Immature natural killer cell (primary cell): ENCODE results near the gene LCOR. TPM values are rescaled to one million over a fixed set of nuclear protein-coding genes. Genes with fewer than 3 reads are reported as not detected.

ENCODE experiments used
- DNase-seq, 3 donors: peaks; one replicate each; pipeline ENCODE4 v3.0.0; 2022; ENCODE audit warnings: mixed read lengths in 1 of 3
- H3K27ac Mint-ChIP-seq, 6 donors: one replicate each; pipeline ENCODE4 v1.8.0; 2020; ENCODE audit warnings: mixed read lengths in 6 of 6, mild to moderate bottlenecking in 5 of 6, inconsistent platforms in 4 of 6, moderate library complexity in 3 of 6
- H3K27me3 Mint-ChIP-seq, 3 donors: one replicate each; pipeline ENCODE4 v1.8.0; 2020 to 2021; ENCODE audit warnings: low read depth in 3 of 3, mild to moderate bottlenecking in 3 of 3, mixed read lengths in 3 of 3, moderate library complexity in 3 of 3, inconsistent platforms in 1 of 3
- H3K36me3 Mint-ChIP-seq, 3 donors: one replicate each; pipeline ENCODE4 v1.8.0; 2020; ENCODE audit warnings: mixed read lengths in 3 of 3, inconsistent platforms in 2 of 3, mild to moderate bottlenecking in 2 of 3
- H3K4me1 Mint-ChIP-seq, 2 donors: one replicate each; pipeline ENCODE4 v1.8.0; 2020; ENCODE audit warnings: inconsistent platforms in 2 of 2, mild to moderate bottlenecking in 2 of 2, mixed read lengths in 2 of 2, moderate library complexity in 1 of 2
- H3K4me3 Mint-ChIP-seq, 5 donors: one replicate each; pipeline ENCODE4 v1.8.0; 2020; ENCODE audit warnings: mild to moderate bottlenecking in 5 of 5, mixed read lengths in 5 of 5, inconsistent platforms in 3 of 5, moderate library complexity in 3 of 5
- H3K9me3 Mint-ChIP-seq, 6 donors: one replicate each; pipeline ENCODE4 v1.8.0; 2020; ENCODE audit warnings: mild to moderate bottlenecking in 6 of 6, mixed read lengths in 6 of 6, inconsistent platforms in 4 of 6, moderate library complexity in 3 of 6
- polyA plus RNA-seq, 3 donors: library from polyadenylated mRNA; unstranded; fragments of 300-500 nt; fragmentation: Illumina TruSeq; gene quantifications; one replicate each; pipeline ENCODE4 v1.2.3, GENCODE V29; 2021

LCOR gene
- polyA plus RNA-seq, 3 donors from 2014 or later = 14.1 to 35.1 (median 27.0) TPM

- H3K27me3 Mint-ChIP-seq = peaks cover 14 to 16% (median 15%) of the 10 kb centered on the region in 3 donors
- H3K4me3 Mint-ChIP-seq = peak overlapping the region; percentile 76 to 81 (median 77)
- H3K36me3 Mint-ChIP-seq = no peaks in the 10 kb centered on the region
- no peaks in the 10 kb centered on the region for H3K9me3 Mint-ChIP-seq
- H3K4me1 Mint-ChIP-seq = peaks cover 38 to 44% of the 10 kb centered on the region in 2 donors
- H3K27ac Mint-ChIP-seq = peak overlapping the region; percentile 86 to 97 (median 88)
- DNase-seq = peak; percentile 75 to 77 (median 77)
Measured at GRCh38 chr10:96830511-96831199, 1.4 kb upstream of the LCOR start.

DNA sequence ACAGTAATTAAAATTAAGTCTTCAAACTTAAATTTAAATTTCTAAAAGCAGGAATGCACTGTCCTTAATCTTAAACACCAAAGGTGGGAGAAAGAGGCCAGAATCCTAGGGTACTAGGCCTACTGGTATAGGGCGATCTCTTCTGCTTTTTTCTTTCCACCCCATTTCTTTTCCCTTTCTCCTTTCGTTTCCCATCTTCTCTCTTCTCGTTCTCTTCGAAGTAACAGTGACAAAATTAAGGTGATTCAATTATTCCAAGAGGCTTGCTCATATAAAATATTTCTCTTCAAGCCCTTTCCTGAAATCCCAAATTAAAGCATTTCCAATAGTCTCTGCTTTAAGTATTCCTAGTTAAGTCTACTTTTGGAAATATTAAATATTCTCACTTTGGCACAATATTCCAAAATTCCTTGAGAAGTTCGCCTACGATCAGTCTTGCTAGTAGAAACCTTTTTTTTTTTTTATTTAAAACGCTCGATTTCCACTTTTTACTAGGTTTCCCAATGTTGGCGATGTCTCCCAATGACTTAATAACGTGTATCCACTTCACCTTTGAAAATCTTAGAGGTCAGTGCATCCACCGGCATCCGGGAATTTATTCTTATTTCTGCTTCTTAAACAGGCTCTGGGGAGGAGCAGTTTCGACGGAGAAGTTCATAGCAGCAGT is 765 bp upstream of the LCOR start:
- Mint-ChIP-seq H3K4me3 (peak overlapping the region; percentile 89 to 98 (median 93)), H3K9me3 (no peaks in the 10 kb centered on the region), H3K27me3 (peaks cover 14 to 16% (median 15%) of the 10 kb centered on the region in 3 donors), H3K4me1 (peaks cover 44 to 51% of the 10 kb centered on the region in 2 donors), H3K36me3 (no peaks in the 10 kb centered on the region), H3K27ac (peak overlapping the region; percentile 95 to 98 (median 97))
- DNase-seq = no peak

DNA sequence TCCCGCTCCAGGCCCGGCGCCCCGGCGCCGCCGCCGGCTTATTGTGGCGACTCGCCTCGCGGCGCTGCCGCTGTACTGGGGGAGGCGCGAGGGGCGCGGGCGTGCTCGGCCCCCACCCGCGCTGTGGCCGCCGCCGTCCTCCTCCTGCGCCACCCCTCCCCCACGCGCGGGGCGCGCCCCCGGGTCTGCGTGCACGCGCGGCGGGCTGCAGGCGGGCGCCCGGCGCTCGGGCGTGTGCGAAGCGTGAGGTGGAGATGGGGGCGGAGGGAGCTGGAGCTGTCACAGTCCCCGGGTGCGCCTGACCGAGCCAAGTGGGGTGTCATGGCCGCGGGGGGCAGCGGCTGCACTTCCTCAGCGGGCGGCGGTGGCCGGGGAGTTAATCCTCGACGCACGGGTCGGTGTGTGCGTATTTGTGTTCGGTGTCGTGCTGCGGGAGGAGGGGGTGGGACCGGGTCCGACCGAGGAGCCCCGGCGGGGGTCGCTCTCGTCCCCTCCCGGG is 672 bp downstream of the LCOR start:
- Mint-ChIP-seq H3K27ac (peak overlapping the region; percentile 57 to 91 (median 85)), H3K27me3 (peaks cover 14 to 16% (median 15%) of the 10 kb centered on the region in 3 donors), H3K4me3 (peak overlapping the region; percentile 81 to 89 (median 85)), H3K4me1 (peaks cover 51 to 60% of the 10 kb centered on the region in 2 donors), H3K36me3 (no peaks in the 10 kb centered on the region), H3K9me3 (no peaks in the 10 kb centered on the region)
- DNase-seq = peak; percentile 90 to 93 (median 92)

DNA sequence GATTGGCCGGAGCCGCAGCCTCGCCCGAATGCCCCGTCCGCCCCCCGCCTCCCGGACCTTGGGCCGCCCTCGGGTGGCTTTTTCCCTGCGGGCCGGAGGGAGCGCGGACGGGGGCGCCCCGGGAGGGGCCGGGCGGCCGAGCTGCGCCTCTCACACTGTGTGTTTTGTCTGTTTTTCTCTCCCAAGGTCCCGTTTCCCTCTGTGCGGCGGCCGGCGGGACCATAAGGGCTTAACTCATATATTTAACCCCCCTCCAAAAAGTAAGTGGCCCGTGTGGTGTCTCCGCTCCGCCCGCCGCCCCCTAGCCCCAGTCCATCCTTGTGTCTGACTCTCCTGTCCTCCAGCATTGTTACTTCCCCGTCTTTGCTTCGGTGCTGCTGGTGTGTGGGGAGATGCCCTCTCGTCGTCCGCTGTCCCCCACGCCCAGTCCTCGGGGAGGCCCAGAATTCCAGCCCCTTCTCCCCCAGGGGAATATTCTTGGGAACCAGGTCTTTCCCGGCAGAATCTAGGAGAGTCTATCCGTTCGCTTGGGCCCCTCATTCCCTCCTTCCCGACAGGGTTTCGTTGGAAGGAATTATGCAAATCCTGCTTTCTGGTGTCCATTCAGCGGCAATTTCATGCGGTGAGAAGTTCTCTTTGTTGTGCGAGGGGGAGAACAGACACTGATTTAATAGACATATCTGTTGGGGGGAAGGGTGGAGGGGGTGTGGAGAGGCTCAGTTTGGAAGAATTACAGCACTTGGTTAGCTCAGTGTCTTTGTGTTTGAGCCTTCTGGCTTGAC is 1.3 kb downstream of the LCOR start:
- Mint-ChIP-seq H3K9me3 (no peaks in the 10 kb centered on the region), H3K4me3 (peak overlapping the region; percentile 86 to 91 (median 90)), H3K27ac (peak overlapping the region; percentile 79 to 94 (median 88)), H3K27me3 (peaks cover 14 to 16% (median 15%) of the 10 kb centered on the region in 3 donors), H3K36me3 (no peaks in the 10 kb centered on the region), H3K4me1 (peaks cover 55 to 67% of the 10 kb centered on the region in 2 donors)
- peak in 1 of 3 donors; percentile 5 for DNase-seq

GRCh38 chr10:96834120-96834519 is 2.0 kb downstream of the LCOR start:
- Mint-ChIP-seq H3K36me3 (no peaks in the 10 kb centered on the region), H3K4me3 (peak overlapping the region; percentile 86 to 91 (median 90)), H3K27me3 (peaks cover 14 to 16% (median 15%) of the 10 kb centered on the region in 3 donors), H3K27ac (peak overlapping the region; percentile 79 to 94 (median 88)), H3K4me1 (peaks cover 59 to 74% of the 10 kb centered on the region in 2 donors), H3K9me3 (no peaks in the 10 kb centered on the region)
- no peak for DNase-seq

DNA sequence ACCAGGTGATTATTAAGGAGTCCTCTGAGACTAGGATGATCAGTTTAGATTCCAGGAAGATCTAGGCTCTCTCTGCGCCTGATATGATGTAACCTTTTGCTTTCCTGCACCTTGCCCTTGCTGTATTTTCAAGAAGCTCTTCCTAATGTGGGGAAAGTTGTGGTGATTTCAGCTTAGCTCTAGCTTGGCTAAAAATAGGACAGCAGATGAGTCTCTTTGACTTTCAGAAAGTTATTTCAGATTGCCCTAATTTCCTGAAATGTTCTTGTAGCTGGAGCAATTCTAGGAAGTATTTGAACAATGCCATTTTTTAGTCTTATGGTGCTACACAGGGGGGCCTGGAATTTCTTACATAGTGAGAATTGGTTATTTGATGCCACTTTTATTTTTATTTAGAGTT is 3.8 kb downstream of the LCOR start:
- Mint-ChIP-seq H3K4me3 (no peak overlapping the region), H3K4me1 (peaks cover 67 to 80% of the 10 kb centered on the region in 2 donors), H3K27ac (peak overlapping the region in 3 of 6 donors; percentile 34 to 78 (median 60)), H3K36me3 (no peaks in the 10 kb centered on the region), H3K27me3 (peaks cover 10 to 16% (median 15%) of the 10 kb centered on the region in 3 donors), H3K9me3 (no peaks in the 10 kb centered on the region)
- DNase-seq = no peak

- H3K27ac Mint-ChIP-seq = no peak overlapping the region
- H3K4me3 Mint-ChIP-seq = no peak overlapping the region
- no peak for DNase-seq
- peaks cover 69 to 86% of the 10 kb centered on the region in 2 donors for H3K4me1 Mint-ChIP-seq
- no peaks in the 10 kb centered on the region for H3K36me3 Mint-ChIP-seq
- peaks cover 3 to 5% (median 5%) of the 10 kb centered on the region in 3 donors for H3K27me3 Mint-ChIP-seq
- H3K9me3 Mint-ChIP-seq = no peaks in the 10 kb centered on the region
Measured at GRCh38 chr10:96838529-96838928, 6.4 kb downstream of the LCOR start.

DNA sequence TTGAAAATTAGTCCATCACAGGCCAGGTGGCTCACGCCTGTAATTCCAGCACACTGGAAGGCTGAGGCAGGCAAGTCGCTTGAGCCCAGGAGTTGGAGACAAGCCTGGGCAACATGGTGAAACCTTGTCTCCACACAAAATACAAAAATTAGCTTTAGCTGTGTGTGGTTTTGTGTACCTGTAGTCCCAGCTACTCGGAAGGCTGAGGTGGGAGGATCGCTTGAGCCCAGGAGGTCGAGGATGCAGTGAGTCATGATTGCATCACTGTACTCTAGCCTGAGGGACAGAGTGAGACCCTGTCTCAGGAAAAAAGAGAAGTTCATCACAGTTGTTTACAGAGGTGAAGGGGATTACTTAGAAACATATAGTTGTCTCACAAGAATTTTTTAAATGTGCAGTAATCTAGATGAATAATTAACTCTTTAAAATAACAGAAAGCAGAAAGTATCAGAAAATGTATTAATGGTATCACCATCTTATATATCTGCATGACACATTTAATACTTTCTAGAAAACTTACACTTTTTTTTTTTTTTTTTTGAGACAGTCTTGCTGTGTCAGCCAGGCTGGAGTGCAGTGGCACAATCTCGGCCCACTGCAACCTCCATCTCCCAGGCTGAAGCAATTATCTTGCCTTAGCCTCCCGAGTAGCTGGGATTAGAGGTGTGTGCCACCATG is 8.9 kb downstream of the LCOR start:
- Mint-ChIP-seq H3K27me3 (peaks cover 0 to 1% (median 0%) of the 10 kb centered on the region in 3 donors), H3K4me1 (peaks cover 66 to 86% of the 10 kb centered on the region in 2 donors), H3K36me3 (no peaks in the 10 kb centered on the region), H3K4me3 (no peak overlapping the region), H3K27ac (no peak overlapping the region), H3K9me3 (no peaks in the 10 kb centered on the region)
- no peak for DNase-seq

DNA sequence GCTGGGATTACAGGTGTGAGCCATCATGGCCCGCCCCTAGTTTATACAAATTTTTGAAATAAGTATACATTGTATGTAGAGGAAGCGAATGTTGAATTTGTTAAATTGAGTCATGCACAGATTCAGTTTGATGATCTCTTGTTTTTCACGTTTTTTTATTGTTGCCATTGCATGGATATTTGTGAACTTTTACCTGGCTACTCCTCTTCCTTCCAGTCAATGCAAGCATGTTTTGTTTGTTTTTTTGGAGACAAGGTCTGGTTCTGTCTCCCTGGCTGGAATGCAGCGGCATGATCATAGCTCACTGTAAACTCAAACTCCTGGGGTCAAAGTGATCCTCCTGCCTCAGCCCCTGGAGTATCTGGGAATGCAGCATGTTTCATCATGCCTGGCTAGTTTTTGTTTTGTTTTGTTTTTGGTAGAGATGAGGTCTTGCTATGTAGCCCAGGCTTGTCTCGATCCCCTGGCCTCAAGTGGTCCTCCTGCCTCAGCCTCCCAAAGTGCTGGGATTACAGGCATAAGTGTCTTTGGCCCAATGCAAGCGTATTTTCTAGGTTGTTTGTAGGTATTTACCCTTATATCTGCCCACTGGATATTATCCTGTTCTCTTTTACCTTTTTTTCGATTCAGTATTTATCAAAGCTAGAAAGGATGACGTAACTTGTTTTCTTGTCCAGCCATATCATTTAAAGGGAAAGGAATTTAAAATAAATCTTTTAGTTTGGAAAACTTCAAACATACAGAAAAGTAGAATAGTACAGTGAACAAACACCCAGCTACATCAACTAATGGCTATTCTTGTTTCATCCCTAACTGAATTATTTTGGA is 11.0 kb downstream of the LCOR start:
- DNase-seq = no peak
- peak overlapping the region in 1 of 6 donors; percentile 24 for H3K27ac Mint-ChIP-seq
- H3K9me3 Mint-ChIP-seq = no peaks in the 10 kb centered on the region
- no peaks in the 10 kb centered on the region for H3K36me3 Mint-ChIP-seq
- peaks cover 65 to 87% of the 10 kb centered on the region in 2 donors for H3K4me1 Mint-ChIP-seq
- H3K4me3 Mint-ChIP-seq = peak overlapping the region in 3 of 5 donors; percentile 12 to 24 (median 14)
- H3K27me3 Mint-ChIP-seq = peaks cover 0 to 1% (median 0%) of the 10 kb centered on the region in 3 donors

GRCh38 chr10:96843823-96844222 is 11.7 kb downstream of the LCOR start:
- no peak for DNase-seq
- Mint-ChIP-seq H3K36me3 (no peaks in the 10 kb centered on the region), H3K4me1 (peaks cover 63 to 81% of the 10 kb centered on the region in 2 donors), H3K9me3 (no peaks in the 10 kb centered on the region), H3K27ac (no peak overlapping the region), H3K27me3 (peaks cover 0 to 1% (median 0%) of the 10 kb centered on the region in 3 donors), H3K4me3 (no peak overlapping the region)

DNA sequence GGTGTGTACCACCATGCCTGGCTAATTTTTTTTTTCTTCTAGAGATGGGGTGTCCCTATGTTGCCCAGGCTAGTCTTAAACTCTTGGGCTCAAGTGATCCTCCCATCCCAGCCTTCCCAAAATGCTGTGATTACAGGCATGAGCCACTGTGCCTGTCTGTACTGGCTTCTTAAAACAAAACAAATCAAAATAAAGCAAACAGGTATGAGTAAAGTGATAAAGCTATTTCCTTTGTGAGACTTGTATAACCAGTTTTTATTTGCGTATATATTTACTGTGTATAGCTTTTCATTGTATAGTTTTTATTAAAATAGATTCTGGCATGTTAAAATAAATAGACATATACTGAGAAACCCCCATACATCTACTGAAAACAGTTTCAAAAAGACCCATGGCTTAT is 14.3 kb downstream of the LCOR start:
- no peak for DNase-seq
- H3K9me3 Mint-ChIP-seq = no peaks in the 10 kb centered on the region
- H3K4me1 Mint-ChIP-seq = peaks cover 59 to 79% of the 10 kb centered on the region in 2 donors
- H3K27me3 Mint-ChIP-seq = peaks cover 0 to 3% (median 0%) of the 10 kb centered on the region in 3 donors
- peak overlapping the region in 2 of 6 donors; percentile 12 to 51 for H3K27ac Mint-ChIP-seq
- H3K36me3 Mint-ChIP-seq = peaks cover 0 to 3% (median 0%) of the 10 kb centered on the region in 3 donors
- no peak overlapping the region for H3K4me3 Mint-ChIP-seq

GRCh38 chr10:96846926-96847325 is 14.8 kb downstream of the LCOR start:
- Mint-ChIP-seq H3K4me3 (no peak overlapping the region), H3K36me3 (peaks cover 0 to 3% (median 0%) of the 10 kb centered on the region in 3 donors), H3K27me3 (peaks cover 0 to 3% (median 0%) of the 10 kb centered on the region in 3 donors), H3K4me1 (peaks cover 60 to 79% of the 10 kb centered on the region in 2 donors), H3K9me3 (no peaks in the 10 kb centered on the region), H3K27ac (peak overlapping the region in 2 of 6 donors; percentile 12 to 30)
- no peak for DNase-seq
